ENCODE results near the gene CLASP1.
"Not testable (repeated sequence)": the region's sequence is repeated elsewhere in the genome, so short reads cannot be mapped to it uniquely, and the experiment has no call there.

Gene CLASP1

DNA sequence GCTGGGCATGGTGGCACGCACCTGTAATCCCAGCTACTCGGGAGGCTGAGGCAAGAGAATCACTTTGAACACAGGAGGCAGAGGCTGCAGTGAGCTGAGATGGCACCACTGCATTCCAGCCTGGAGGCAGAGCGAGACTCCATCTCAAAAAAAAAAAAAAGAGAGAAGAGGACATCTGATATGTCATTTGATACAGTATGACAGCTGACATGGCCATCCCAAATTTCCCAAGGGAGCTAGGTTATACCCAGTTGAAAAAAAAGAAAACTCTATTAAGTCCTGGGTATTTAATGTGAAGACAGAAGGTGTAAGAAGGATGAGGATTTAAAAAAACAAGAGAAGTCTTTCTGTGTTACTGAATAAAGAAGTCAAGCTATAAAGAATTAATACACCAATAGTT lies 23.3 kb downstream of the CLASP1 start:
- in situ Hi-C loops (cut with MboI; ENCODE audit: low sequenced_read_pairs), result no loop called here

DNA sequence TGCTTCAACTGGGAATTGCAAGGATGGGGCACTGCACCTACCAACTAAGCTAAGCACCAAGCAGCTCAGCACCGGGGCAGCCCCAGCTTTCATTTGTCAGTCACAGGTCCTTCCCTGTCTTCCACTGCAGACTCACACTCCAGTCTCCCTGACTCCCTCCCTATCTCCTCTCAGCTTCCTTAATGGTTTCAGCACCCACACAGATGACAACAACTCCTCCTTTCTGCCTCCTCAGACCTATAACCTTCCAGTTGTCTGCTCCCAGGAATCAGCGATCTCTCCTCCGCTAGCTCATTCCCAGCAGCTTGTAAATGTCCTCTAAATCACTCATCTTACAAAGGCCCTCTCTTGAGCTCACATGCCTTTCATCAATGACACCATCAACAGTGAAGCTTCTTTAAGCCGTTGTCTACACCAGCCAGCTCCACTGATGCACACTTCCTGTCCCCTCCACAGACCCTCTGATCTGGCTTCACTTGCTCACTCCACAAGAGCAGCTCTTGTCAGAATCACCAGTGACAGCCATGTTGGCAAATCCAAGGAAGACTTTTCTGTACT lies 32.1 kb downstream of the CLASP1 start:
- in situ Hi-C loops (cut with MboI; ENCODE audit: low sequenced_read_pairs), result no loop called here

DNA sequence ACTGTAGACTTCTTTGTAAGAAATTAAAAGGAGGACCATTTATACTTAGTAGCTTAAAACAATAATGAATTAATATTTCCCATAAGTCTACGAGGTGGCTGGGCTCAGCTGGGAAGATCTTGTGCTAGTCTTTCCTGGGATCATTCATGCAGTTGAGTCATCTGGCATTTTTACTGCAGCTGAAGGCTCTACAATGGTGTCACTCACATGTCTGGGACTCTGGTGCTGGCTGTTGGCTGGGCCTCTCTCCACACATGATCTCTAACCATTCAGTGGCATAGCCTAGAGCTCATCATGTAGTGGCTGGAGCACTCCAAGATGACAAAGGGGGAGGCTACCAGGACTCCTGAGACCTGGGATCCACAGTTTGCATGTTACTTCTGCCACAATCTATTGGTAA lies 35.5 kb downstream of the CLASP1 start:
- in situ Hi-C loops (cut with MboI; ENCODE audit: low sequenced_read_pairs), result no loop called here

DNA sequence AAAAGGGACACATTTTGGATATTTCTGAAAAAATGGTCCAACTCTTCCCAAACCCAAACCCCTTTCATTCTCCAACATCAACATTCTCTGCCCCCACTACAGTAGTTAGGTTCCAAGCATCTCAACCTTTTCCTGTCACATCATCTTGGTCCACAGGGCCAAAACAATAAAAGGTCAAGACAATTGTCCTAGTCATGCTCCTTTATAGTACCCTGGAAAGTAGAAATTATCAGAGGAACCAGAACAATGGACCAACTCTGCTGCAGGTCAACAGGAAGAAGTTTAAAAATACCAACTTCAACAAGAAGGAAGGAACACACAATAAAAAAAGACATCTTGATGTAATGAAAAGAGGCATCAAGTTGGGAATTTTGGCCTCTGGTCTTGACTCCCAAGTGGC lies 36.1 kb downstream of the CLASP1 start:
- in situ Hi-C loops (cut with MboI; ENCODE audit: low sequenced_read_pairs), result no loop called here

DNA sequence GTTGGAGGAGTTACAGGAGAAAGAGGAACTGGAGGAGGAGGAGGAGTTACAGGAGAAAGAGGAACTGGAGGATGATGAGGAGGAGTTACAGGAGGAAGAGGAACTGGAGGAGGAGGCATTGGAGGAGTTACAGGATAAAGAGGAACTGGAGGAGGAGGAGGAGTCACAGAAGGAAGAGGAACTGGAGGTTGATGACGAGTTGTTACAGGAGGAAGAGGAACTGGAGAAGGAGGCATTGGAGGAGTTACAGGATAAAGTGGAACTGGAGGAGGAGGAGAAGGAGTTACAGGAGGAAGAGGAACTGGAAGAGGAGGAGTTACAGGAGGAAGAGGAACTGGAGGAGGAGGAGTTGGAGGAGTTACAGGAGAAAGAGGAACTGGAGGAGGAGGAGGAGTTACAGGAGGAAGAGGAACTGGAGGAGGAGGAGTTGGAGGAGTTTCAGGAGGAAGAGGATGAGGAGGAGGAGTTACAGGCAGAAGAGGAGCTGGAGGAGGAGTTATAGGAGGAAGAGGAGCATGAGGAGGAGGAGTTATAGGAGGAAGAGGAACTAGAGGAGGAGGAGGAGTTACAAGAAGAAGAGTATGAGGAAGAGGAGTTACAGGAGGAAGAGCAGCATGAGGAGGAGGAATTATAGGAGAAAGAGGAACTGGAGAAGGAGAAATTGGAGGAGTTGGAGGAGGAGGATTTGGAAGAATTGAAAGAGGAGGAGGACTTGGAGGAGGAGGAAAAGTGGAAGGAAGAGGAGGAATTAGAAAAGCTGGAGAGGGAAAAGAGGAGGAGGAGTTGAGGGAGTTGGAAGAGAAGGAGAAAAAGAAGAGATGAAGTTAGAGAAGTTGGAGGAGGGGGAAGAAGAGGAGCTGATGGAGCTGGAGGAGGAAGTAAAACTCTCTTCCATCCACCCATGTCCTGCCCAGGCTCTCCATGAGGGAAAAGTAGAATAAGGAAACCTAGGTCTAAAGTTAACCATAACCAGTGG lies 37.2 kb downstream of the CLASP1 start:
- in situ Hi-C loops (cut with MboI; ENCODE audit: low sequenced_read_pairs), result no loop called here

DNA sequence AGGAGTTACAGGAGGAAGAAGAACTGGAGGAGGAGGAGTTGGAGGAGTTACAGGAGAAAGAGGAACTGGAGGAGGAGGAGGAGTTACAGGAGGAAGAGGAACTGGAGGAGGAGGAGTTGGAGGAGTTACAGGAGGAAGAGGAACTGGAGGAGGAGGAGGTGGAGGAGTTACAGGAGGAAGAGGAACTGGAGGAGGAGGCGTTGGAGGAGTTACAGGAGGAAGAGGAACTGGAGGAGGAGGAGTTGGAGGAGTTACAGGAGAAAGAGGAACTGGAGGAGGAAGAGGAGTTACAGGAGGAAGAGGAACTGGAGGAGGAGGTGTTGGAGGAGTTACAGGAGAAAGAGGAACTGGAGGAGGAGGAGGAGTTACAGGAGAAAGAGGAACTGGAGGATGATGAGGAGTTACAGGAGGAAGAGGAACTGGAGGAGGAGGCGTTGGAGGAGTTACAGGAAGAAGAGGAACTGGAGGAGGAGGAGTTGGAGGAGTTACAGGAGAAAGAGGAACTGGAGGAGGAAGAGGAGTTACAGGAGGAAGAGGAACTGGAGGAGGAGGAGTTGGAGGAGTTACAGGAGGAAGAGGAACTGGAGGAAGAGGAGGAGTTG lies 38.1 kb downstream of the CLASP1 start:
- in situ Hi-C loops (cut with MboI; ENCODE audit: low sequenced_read_pairs), result not testable (repeated sequence)

DNA sequence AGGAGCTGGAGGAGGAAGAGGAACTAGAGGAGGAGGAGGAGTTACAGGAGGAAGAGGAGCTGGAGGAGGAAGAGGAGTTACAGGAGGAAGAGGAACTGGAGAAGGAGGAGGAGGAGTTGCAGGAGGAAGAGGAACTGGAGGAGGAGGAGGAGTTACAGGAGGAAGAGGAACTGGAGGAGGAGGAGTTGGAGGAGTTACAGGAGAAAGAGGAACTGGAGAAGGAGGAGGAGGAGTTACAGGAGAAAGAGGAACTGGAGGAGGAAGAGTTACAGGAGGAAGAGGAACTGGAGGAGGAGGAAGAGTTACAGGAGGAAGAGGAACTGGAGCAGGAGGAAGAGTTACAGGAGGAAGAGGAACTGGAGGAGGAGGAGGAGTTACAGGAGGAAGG lies 38.8 kb downstream of the CLASP1 start:
- in situ Hi-C loops (cut with MboI; ENCODE audit: low sequenced_read_pairs), result not testable (repeated sequence)

DNA sequence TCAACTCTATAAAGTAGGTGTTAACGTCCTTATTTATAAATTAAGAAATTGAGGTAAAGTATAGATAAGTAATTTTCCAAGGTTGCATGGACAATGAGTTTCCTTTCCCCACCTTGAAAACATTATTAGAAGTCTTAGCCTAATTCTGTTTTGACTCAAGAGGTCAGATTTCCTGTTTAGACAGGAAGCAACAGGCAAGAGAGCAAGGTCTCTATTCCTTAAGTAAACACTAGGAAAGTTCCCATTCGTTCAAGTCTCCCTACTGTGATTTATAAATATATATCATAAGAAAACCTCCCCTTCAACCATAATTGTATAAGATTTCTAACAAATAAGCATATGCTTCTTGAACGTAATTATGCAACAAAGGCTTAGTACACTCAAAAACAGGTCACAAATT lies 40.3 kb downstream of the CLASP1 start:
- in situ Hi-C loops (cut with MboI; ENCODE audit: low sequenced_read_pairs), result no loop called here

DNA sequence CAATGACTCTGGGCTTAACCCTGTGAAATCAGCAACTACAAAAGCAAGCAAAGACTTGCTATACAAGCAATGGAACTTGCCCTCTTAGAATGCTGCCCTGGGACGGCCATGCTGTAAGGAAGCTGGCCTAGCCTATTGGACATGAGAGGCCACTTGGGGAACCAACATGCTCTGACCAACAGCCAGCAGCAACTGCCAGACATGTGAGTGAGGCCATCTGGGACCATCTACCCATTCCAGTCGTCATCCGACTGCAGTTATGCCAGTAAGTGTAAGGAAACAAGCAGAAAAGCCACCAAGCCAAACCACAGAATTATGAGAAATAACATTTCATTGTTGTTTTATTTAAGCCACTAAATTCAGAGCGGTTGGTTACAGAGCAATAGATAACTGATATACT lies 40.9 kb downstream of the CLASP1 start:
- in situ Hi-C loops (cut with MboI; ENCODE audit: low sequenced_read_pairs), result no loop called here

DNA sequence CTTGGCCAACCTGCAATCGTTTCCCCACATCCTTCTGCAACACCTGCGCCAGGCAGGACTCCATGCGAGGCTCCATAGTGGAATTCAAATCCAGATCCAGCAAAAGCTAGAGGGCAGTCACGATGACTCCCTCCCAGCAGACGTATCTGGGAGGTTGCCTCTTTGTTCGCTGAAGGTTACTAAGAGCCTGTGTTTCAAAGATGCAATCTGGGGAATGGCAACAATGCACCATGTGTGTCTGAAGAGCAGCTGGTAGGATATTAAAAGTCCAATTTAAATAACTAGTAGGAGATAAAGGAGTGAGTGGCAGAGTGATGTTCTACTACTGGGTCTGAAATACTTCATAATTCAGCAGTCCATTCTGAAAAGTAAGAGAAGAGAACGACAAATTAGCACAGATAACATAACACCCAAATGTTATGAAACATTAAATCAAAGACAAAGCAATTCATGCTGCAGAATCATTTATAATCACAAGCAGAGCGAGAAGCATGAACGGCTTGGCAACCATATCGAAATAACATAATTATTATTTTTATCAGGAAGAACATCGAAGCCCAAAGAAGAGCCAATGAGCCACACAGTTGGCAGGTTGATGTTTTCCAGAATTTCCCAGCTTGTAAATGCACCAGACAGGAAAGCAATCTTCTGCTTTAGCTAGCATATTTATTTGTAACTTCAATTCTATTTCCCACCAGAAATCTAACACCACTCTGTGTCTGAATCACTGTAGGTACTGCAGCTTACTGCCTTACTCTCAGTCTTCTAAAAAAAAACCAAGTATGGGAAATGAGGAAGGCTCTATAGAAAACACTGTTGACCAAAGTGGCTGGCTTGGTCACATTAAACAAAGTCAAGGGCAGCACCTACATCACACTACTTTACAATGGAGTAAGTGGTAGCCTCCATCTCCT lies 43.2 kb downstream of the CLASP1 start:
- in situ Hi-C loops (cut with MboI; ENCODE audit: low sequenced_read_pairs), result no loop called here

DNA sequence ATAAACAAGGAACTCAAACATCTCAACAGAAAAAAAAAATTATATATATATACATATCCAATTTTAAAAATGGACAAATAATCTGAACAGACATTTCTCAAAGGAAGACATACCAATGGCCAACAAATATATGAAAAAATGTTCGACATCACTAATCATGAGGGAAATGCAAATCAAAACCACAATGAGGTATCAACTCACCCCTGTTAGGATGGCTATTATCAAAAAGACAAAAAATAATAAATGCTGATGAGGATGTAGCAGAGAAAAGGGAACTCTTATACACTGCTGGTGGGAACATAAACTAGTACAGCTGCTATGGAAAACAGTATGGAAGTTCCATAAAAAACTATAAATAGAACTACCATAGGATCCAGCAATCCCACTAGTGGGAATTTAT lies 46.1 kb downstream of the CLASP1 start:
- in situ Hi-C loops (cut with MboI; ENCODE audit: low sequenced_read_pairs), result no loop called here

DNA sequence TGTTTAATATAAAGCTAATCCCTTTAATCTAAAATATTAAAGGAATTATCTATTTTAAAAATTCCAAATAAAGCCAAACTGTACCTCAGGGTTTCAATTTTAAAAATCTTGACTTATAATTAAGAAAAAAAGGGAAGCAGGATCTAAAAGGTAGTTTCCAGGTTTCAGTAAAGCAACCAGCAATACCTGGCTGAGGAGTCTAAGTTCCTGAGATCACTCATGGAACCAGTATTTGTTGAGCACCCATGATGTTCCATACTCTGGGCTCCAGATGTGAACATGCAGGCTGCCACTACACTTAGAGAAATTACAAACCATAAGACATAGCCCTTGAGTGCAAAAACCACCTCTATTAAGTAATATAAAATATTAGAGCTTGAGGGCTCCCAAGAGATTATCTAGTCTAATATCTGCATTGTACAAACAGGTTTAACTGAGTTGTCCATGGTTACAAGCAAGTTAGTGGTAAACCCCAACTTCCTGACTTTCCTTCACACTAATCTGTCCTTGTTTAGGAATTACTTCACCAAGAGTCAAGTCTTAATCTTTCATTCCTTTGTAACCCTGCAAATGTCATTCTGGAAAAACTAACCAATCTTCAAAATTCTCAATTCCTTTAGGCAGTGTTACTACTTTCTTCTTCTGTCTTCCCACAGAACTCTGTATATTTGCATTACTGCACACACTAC lies 49.2 kb downstream of the CLASP1 start:
- in situ Hi-C loops (cut with MboI; ENCODE audit: low sequenced_read_pairs), result no loop called here

DNA sequence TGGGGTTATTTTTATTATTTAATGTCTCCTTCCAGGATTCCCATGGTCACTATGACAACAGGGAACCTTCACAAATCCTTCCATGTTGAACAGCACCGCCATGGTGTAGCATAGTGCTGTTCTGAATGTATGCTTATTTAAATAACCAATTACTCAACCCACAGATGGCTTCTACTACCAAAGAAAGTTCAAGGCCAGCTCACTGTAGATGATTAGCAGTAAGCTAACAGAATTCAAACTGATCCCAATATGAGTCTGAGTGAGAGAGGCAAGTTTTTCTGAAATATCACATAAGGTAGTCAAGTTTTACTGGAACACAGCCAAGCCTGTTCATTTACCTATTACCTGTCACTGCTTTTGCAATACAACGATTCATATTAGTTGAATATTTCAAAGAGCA lies 51.2 kb downstream of the CLASP1 start:
- in situ Hi-C loops (cut with MboI; ENCODE audit: low sequenced_read_pairs), result no loop called here

DNA sequence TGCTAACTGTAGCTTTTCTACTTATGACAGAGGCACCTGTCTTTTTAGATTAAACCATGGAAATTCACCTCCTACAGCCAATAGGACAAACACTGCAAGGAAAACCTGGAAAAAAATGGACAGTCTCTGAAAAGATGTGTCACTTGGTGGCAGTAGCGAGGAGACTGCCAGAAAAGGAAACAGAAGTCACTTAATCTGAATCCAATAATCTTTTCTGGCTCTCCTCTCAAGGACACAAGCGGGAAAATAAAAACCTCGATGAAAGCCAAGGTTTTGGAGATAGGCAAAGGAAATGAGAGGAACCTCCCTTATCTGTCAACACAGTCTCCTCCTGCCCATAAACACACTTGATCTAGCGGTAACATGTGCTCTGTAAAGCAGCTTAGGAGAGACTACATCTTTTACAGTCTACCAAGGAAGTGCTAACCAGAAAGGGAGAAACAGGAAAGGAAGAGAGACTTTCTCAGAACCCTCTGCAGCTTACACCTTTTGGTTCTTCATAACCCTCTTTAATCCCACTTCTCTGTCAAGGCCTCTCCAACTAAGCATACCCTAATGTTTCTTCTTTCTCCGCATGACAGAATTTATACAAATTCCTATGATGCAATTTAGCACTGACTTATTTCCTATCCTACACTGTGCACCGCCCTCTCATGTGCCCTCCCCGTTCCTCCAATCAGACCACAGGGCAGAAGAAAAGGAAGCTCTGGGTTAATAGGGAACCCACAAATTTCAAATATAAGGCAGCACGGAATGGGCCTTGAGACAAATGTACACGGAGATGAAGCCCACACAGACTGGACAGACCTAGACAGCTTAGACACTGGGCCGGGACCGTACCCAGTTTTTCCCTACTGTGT lies 52.8 kb downstream of the CLASP1 start:
- in situ Hi-C loops (cut with MboI; ENCODE audit: low sequenced_read_pairs), result no loop called here

DNA sequence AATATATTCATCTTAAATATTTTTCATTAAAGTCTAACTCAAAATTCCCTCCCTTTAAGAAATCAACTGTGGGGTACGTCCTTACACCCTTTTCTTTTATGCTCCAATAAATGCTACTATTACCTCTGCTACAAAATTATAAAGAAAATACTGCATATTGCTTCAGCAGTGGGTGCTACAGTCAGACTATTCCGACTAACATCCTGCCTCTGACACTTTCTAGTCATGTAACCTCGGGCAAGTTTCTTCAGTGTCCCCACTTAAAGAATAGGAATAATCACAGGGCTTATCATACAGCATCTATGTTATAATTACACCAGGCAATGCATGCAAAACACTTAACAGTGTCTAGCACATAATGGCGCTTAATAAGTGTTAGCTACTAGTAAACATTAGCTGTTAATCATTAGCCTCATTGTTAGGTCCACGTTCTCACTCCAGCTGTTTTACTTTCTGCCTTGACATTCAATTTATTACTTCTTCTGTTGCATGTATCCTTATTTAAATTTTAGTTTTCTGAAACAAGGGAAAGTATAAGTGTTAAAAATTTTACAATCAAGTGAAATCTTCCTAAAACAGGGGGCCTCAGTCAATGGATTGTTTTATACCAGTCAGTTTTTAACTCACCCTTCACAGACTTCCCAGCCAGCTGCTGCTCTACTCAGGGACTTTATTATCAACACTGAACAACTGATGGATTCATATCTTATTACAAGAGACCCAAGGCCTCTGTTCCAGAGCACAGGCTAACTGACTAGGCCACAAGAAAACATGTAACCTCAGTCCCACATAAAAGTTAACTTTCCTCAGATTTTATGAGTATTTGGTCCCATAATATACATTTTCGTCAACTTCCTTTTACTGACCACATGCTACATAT lies 54.0 kb downstream of the CLASP1 start:
- in situ Hi-C loops (cut with MboI; ENCODE audit: low sequenced_read_pairs), result no loop called here

DNA sequence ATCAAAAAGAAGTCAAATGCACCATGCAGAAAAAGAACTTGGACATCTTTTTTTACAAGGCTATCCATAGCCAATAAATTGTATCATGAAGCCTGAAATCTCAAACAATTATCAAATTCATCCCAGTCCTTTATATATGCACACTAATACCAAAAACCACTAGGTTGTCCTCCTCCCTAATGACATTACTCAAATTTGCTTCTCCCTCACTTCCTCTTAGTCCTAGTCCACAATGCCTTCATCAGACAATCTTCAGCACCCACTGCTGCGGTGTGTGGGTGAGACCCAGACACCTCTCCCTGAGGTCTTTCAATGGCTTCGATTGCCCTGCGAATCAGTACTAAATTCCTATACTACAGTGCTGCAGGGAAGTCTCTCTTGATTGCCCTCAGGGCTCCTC lies 58.1 kb downstream of the CLASP1 start:
- in situ Hi-C loops (cut with MboI; ENCODE audit: low sequenced_read_pairs), result no loop called here

DNA sequence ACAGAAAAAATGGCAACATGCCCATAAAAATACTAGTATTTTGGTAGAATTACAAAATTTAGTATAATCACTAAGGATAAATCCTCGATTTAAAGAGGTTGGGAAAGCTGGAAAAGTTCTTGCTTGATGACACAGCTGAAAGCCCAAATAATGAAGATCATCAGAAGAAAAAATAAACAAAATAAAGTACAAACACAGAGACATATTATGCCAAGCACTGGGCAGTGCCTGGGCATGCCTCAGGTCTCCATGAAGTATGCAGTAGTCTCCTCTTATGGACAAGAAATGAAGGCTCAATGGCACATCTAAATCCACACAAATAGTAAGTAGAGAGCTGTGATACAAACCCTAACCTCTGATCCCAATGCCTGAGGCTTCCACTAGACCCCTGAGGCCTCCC lies 60.9 kb downstream of the CLASP1 start:
- in situ Hi-C loops (cut with MboI; ENCODE audit: low sequenced_read_pairs), result no loop called here

DNA sequence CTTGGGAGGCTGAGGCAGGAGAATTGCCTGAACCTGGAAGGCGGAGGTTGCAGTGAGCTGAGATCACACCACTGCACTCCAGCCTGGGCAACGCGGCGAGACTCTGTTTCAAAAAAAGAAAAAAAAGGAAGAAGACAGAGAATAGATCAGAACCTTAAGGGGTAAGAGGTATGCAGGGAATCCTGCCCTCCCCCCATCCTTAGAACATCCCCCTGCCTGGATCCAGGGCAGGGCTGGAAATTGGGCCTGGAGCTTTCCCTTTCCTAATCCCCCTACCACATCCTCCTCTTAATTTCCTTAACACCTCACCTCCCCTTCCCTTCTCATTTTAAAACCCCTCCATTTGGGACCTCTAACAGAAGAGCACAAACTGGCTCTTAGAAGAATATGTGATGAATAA lies 62.1 kb downstream of the CLASP1 start:
- in situ Hi-C loops (cut with MboI; ENCODE audit: low sequenced_read_pairs), result no loop called here

DNA sequence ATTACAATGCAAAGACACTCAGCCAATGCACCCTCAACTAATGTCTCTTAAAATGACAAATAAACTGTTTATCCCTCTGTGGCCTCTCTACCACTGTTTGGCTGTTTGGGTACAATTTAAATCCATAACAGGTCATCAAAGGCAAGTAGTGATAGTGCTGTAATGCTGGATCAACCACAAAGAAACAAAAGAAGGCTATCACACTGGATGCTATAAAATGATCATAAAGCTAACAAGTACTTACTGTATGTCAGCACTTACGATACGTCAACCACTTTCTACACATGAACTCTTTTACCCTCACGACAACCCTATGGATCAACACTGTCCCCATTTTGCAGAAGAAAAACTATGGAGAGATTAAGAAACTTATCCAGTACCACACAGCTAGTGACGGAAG lies 64.5 kb downstream of the CLASP1 start:
- in situ Hi-C loops (cut with MboI; ENCODE audit: low sequenced_read_pairs), result no loop called here
